ENCODE results near the gene AFG1L. TPM values are rescaled to one million over a fixed set of nuclear protein-coding genes. Genes with fewer than 3 reads are reported as not detected.

AFG1L gene
- total RNA-seq, 6 experiments from 2014 or later: 4.8 to 5.7 (median 5.3) TPM

- Mint-ChIP-seq H3K27ac (no peak overlapping the region), H3K9me3 (no peaks in the 10 kb centered on the region)
- no peak for TF ChIP-seq CTCF (IDR thresholded peaks at IDR 0.05)
Measured at GRCh38 chr6:108432792-108433191, 137.9 kb downstream of the AFG1L start.

GRCh38 chr6:108434222-108434621, 139.4 kb downstream of the AFG1L start:
- no peaks in the 10 kb centered on the region; the same call in 1 of the 2 replicates for H3K27me3 Mint-ChIP-seq (ENCODE audit: insufficient read depth)
- no peak for TF ChIP-seq CTCF (IDR thresholded peaks at IDR 0.05)
- H3K27ac Mint-ChIP-seq: no peak overlapping the region
- no peak overlapping the region for H3K4me3 Mint-ChIP-seq
- no peak for DNase-seq
- no peaks in the 10 kb centered on the region for H3K36me3 Mint-ChIP-seq (ENCODE audit: low read depth)
- no peaks in the 10 kb centered on the region for H3K9me3 Mint-ChIP-seq
- peaks cover 11% of the 10 kb centered on the region for H3K4me1 Mint-ChIP-seq (ENCODE audit: low read depth)

More at GRCh38 chr6:108432792-108433191, 137.9 kb downstream of the AFG1L start:
- DNase-seq: no peak
- Mint-ChIP-seq H3K4me3 (no peak overlapping the region), H3K27me3 (ENCODE audit: insufficient read depth) (no peaks in the 10 kb centered on the region; the same call in 1 of the 2 replicates), H3K36me3 (ENCODE audit: low read depth) (no peaks in the 10 kb centered on the region), H3K4me1 (ENCODE audit: low read depth) (peaks cover 6% of the 10 kb centered on the region)

GRCh38 chr6:108435391-108435790, 140.5 kb downstream of the AFG1L start:
- H3K9me3 Mint-ChIP-seq: no peaks in the 10 kb centered on the region
- no peaks in the 10 kb centered on the region for H3K36me3 Mint-ChIP-seq (ENCODE audit: low read depth)
- no peaks in the 10 kb centered on the region; the same call in 1 of the 2 replicates for H3K27me3 Mint-ChIP-seq (ENCODE audit: insufficient read depth)
- no peak for DNase-seq
- H3K27ac Mint-ChIP-seq: no peak overlapping the region
- TF ChIP-seq CTCF (IDR thresholded peaks at IDR 0.05): no peak
- H3K4me3 Mint-ChIP-seq: no peak overlapping the region
- peaks cover 11% of the 10 kb centered on the region for H3K4me1 Mint-ChIP-seq (ENCODE audit: low read depth)

- no peak for TF ChIP-seq CTCF (IDR thresholded peaks at IDR 0.05)
- no peaks in the 10 kb centered on the region for H3K36me3 Mint-ChIP-seq (ENCODE audit: low read depth)
- no peak overlapping the region for H3K27ac Mint-ChIP-seq
- peaks cover 21% of the 10 kb centered on the region for H3K4me1 Mint-ChIP-seq (ENCODE audit: low read depth)
- no peak for DNase-seq
- no peaks in the 10 kb centered on the region for H3K9me3 Mint-ChIP-seq
- H3K27me3 Mint-ChIP-seq (ENCODE audit: insufficient read depth): no peaks in the 10 kb centered on the region; the same call in 1 of the 2 replicates
- H3K4me3 Mint-ChIP-seq: no peak overlapping the region
Measured at GRCh38 chr6:108436771-108437170, 141.9 kb downstream of the AFG1L start.

GRCh38 chr6:108437821-108438220, 143.0 kb downstream of the AFG1L start:
- peak; percentile 10 for DNase-seq
- H3K4me1 Mint-ChIP-seq (ENCODE audit: low read depth): peaks cover 21% of the 10 kb centered on the region
- H3K36me3 Mint-ChIP-seq (ENCODE audit: low read depth): no peaks in the 10 kb centered on the region
- H3K27me3 Mint-ChIP-seq (ENCODE audit: insufficient read depth): no peaks in the 10 kb centered on the region; the same call in 1 of the 2 replicates
- H3K27ac Mint-ChIP-seq: no peak overlapping the region
- H3K9me3 Mint-ChIP-seq: no peaks in the 10 kb centered on the region
- H3K4me3 Mint-ChIP-seq: no peak overlapping the region
- no peak for TF ChIP-seq CTCF (IDR thresholded peaks at IDR 0.05)

GRCh38 chr6:108438918-108439317, 144.1 kb downstream of the AFG1L start:
- Mint-ChIP-seq H3K27ac (no peak overlapping the region), H3K27me3 (ENCODE audit: insufficient read depth) (no peaks in the 10 kb centered on the region; the same call in 1 of the 2 replicates), H3K9me3 (no peaks in the 10 kb centered on the region), H3K4me1 (ENCODE audit: low read depth) (peaks cover 21% of the 10 kb centered on the region), H3K4me3 (no peak overlapping the region), H3K36me3 (ENCODE audit: low read depth) (no peaks in the 10 kb centered on the region)
- no peak for DNase-seq
- no peak for TF ChIP-seq CTCF (IDR thresholded peaks at IDR 0.05)
